SU-DHL-6 (cell line): Measurements from ENCODE around the gene CDK7.

Source experiments
- CTCF ChIP-seq: fragments of 200-600 bp; sonication (generic); IDR thresholded peaks from one replicate; pipeline ENCODE4 v1.5.1; 2017; ENCODE audit warnings: antibody characterized with exemption, mild to moderate bottlenecking, low read length, moderate library complexity; ENCODE audit not compliant: insufficient read depth, poor library complexity, severe bottlenecking
- EZH2phosphoT487 ChIP-seq: fragments of 200-600 bp; sonication (generic), shearing (Covaris generic); conservative IDR thresholded peaks from 2 replicates; pipeline ENCODE4 v1.6.1; 2018; ENCODE audit warnings: mild to moderate bottlenecking, antibody characterized with exemption, low read length, moderate library complexity, mixed read lengths

- TF ChIP-seq CTCF (no peak), EZH2phosphoT487 (no peak)
Observed at GRCh38 chr5:69225860-69226259, 8.8 kb upstream of the CDK7 start.
